T-helper 2 cell treated with Interferon-gamma antibody and Interleukin-4, amounts not matched to agents 100 ng/mL and 5 ng/mL, for 36 hours (primary cell): Measurements from ENCODE around the gene DCHS2. TPM values are rescaled to one million over a fixed set of nuclear protein-coding genes. Genes with fewer than 3 reads are reported as not detected.

Experiments
- intact Hi-C: fragments of 100-400 bp; cut with micrococcal nuclease; formaldehyde crosslinking; loops from one replicate; pipeline ENCODE4 v1.15.1; 2023
- total RNA-seq: library from RNA; stranded (reverse); gene quantifications from 2 replicates; pipeline ENCODE4 v1.2.3, GENCODE V29; 2022

The DCHS2 gene
- total RNA-seq, 1 donor from 2014 or later: not detected

- intact Hi-C loops: loop anchor here (5.0 kb wide), 3 partner anchors 158 to 703 kb away; partner anchors contain the start of genes LRAT and SFRP2
These were observed 1.4 kb downstream of the DCHS2 start for GRCh38 chr4:154490234-154490582.

- intact Hi-C loops: loop anchor here (5.0 kb wide), 3 partner anchors 157 to 702 kb away; partner anchors contain the start of genes LRAT and SFRP2
These were observed 1.9 kb downstream of the DCHS2 start for GRCh38 chr4:154489558-154490233.

- intact Hi-C loops: no loop called here
These were observed 4.5 kb downstream of the DCHS2 start for GRCh38 chr4:154487145-154487544.

GRCh38 chr4:154485127-154485773, 6.3 kb downstream of the DCHS2 start:
- intact Hi-C loops: no loop called here

GRCh38 chr4:154478547-154478946, 13.1 kb downstream of the DCHS2 start:
- intact Hi-C loops: no loop called here

GRCh38 chr4:154478128-154478527, 13.5 kb downstream of the DCHS2 start:
- intact Hi-C loops: no loop called here

- intact Hi-C loops: no loop called here
These were observed 15.4 kb downstream of the DCHS2 start for GRCh38 chr4:154476232-154476631.

GRCh38 chr4:154475820-154476219, 15.8 kb downstream of the DCHS2 start:
- intact Hi-C loops: no loop called here

- intact Hi-C loops: no loop called here
These were observed 18.1 kb downstream of the DCHS2 start for GRCh38 chr4:154473497-154473896.

- intact Hi-C loops: no loop called here
These were observed 18.7 kb downstream of the DCHS2 start for GRCh38 chr4:154472858-154473257.

GRCh38 chr4:154471526-154472331, 19.9 kb downstream of the DCHS2 start:
- intact Hi-C loops: no loop called here

- intact Hi-C loops: no loop called here
These were observed 20.6 kb downstream of the DCHS2 start for GRCh38 chr4:154471032-154471431.

GRCh38 chr4:154467886-154468285, 23.7 kb downstream of the DCHS2 start:
- intact Hi-C loops: no loop called here

GRCh38 chr4:154466336-154466735, 25.3 kb downstream of the DCHS2 start:
- intact Hi-C loops: no loop called here

GRCh38 chr4:154465085-154465484, 26.5 kb downstream of the DCHS2 start:
- intact Hi-C loops: no loop called here

- intact Hi-C loops: no loop called here
These were observed 26.9 kb downstream of the DCHS2 start for GRCh38 chr4:154464654-154465053.

GRCh38 chr4:154462081-154462810, 29.4 kb downstream of the DCHS2 start:
- intact Hi-C loops: no loop called here

- intact Hi-C loops: no loop called here
These were observed 34.1 kb downstream of the DCHS2 start for GRCh38 chr4:154457471-154457870.

GRCh38 chr4:154456889-154457288, 34.7 kb downstream of the DCHS2 start:
- intact Hi-C loops: no loop called here

GRCh38 chr4:154456240-154456639, 35.4 kb downstream of the DCHS2 start:
- intact Hi-C loops: no loop called here

- intact Hi-C loops: no loop called here
These were observed 36.5 kb downstream of the DCHS2 start for GRCh38 chr4:154455111-154455510.
